ENCODE results near the gene ZNF709.

Gene ZNF709

DNA sequence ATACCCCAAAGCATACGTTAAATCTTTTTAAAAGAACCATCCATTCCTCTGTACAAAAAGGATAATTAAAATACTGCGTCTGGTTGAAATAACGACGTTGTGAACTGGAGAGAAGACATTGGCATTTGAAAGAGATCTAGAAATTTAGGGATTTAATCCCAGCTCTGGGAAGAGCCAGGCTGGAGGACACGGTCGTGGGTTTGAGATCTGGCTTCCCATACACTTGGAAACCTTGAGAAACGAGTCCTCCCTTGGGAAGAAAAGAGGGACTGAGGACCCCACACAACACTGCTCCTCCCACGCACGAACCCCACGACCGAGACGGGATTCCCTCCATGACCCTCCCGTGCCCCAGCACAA lies 625 bp downstream of the ZNF709 start:
- Histone ChIP-seq H3K27ac (replicated peaks; ENCODE audit: low read length) (no peak overlapping the region), H2BK5ac (ENCODE audit: low read length) (no peak overlapping the region), H4K8ac (ENCODE audit: low read depth, low read length) (no peak overlapping the region), H3K9ac (ENCODE audit: low read depth, low read length, poor library complexity) (peak overlapping the region; percentile 93), H2BK120ac (ENCODE audit: low read depth, low read length) (no peak overlapping the region), H2AFZ (ENCODE audit: low read length) (peak overlapping the region; percentile 90), H3K4ac (ENCODE audit: low read length) (no peak overlapping the region), H3K14ac (ENCODE audit: low read length) (peak overlapping the region; percentile 89), H2BK15ac (ENCODE audit: low read length) (peak overlapping the region; percentile 75), H3K9me3 (replicated peaks in 1 of 2; ENCODE audit: control insufficient read depth in 2 of 2, insufficient read depth in 1 of 2, low read depth in 1 of 2, low read length in 2 of 2) (peaks cover 0 to 40% of the 10 kb centered on the region in 2 donors), H3K4me2 (ENCODE audit: insufficient read depth, low read length, poor library complexity, severe bottlenecking) (peak overlapping the region; percentile 56), H3K79me1 (ENCODE audit: low read depth, low read length) (peaks cover 4% of the 10 kb centered on the region), H2BK12ac (ENCODE audit: low read length) (no peak overlapping the region), H3K4me1 (ENCODE audit: control insufficient read depth in 2 of 2, insufficient read depth in 1 of 2, low read depth in 1 of 2, low read length in 2 of 2) (peaks cover 0 to 3% of the 10 kb centered on the region in 2 donors), H3K4me3 (ENCODE audit: low read length in 2 of 2) (peak overlapping the region; percentile 77 to 91), H3K27me3 (ENCODE audit: control insufficient read depth in 3 of 3, insufficient read depth in 3 of 3, low read depth in 1 of 3, low read length in 3 of 3) (no peaks in the 10 kb centered on the region), H3K36me3 (replicated peaks in 1 of 2; ENCODE audit: control insufficient read depth in 2 of 2, insufficient read depth in 2 of 2, low read length in 2 of 2) (peaks cover 0 to 38% of the 10 kb centered on the region in 2 donors), H2AK5ac (ENCODE audit: low read depth, low read length) (peak overlapping the region; percentile 21), H4K91ac (ENCODE audit: low read depth, low read length, poor library complexity) (no peak overlapping the region), H3K18ac (ENCODE audit: low read length) (peak overlapping the region; percentile 91), H3K23ac (ENCODE audit: low read depth, low read length, poor library complexity) (peak overlapping the region; percentile 100)
- peak; percentile 15 for DNase-seq (ENCODE audit: low spot score)
- no CpG with 5 or more reads among the region's 13 CpGs for WGBS, 2 donors (ENCODE audit: extremely low coverage in 2 of 2, insufficient read length in 2 of 2, insufficient replicate concordance in 1 of 2)

DNA sequence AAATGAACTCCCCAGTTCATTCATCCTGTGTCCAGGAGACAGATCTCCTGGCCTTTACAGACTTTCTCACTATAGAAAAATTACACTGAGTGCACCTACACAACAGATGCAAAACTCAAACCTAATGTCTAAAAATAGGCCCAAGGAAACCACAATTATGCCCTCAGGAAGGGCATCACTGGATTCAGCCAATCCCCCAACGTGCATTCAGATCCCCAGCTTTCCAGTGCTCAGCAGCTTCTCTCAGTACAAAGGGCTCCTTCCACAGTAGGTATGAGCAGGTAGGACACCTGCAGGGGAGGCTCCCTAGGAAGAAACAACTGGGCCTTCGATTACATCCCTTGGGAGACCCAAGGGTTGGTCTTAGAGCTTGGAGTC lies 2.1 kb downstream of the ZNF709 start:
- H3K18ac ChIP-seq (ENCODE audit: low read length): no peak overlapping the region
- H2BK120ac ChIP-seq (ENCODE audit: low read depth, low read length): no peak overlapping the region
- H4K8ac ChIP-seq (ENCODE audit: low read depth, low read length): no peak overlapping the region
- H3K27me3 ChIP-seq (ENCODE audit: control insufficient read depth in 3 of 3, insufficient read depth in 3 of 3, low read depth in 1 of 3, low read length in 3 of 3): no peaks in the 10 kb centered on the region
- H3K79me1 ChIP-seq (ENCODE audit: low read depth, low read length): peaks cover 4% of the 10 kb centered on the region
- no peak overlapping the region for H3K4me3 ChIP-seq (ENCODE audit: low read length in 2 of 2)
- peaks cover 0 to 6% of the 10 kb centered on the region in 2 donors for H3K4me1 ChIP-seq (ENCODE audit: control insufficient read depth in 2 of 2, insufficient read depth in 1 of 2, low read depth in 1 of 2, low read length in 2 of 2)
- H3K27ac ChIP-seq (replicated peaks; ENCODE audit: low read length): no peak overlapping the region
- H3K23ac ChIP-seq (ENCODE audit: low read depth, low read length, poor library complexity): no peak overlapping the region
- peaks cover 0 to 55% of the 10 kb centered on the region in 2 donors for H3K9me3 ChIP-seq (replicated peaks in 1 of 2; ENCODE audit: control insufficient read depth in 2 of 2, insufficient read depth in 1 of 2, low read depth in 1 of 2, low read length in 2 of 2)
- H3K4me2 ChIP-seq (ENCODE audit: insufficient read depth, low read length, poor library complexity, severe bottlenecking): no peak overlapping the region
- H2BK5ac ChIP-seq (ENCODE audit: low read length): no peak overlapping the region
- H4K91ac ChIP-seq (ENCODE audit: low read depth, low read length, poor library complexity): no peak overlapping the region
- no peak overlapping the region for H2BK15ac ChIP-seq (ENCODE audit: low read length)
- H3K14ac ChIP-seq (ENCODE audit: low read length): no peak overlapping the region
- DNase-seq (ENCODE audit: low spot score): no peak
- H3K36me3 ChIP-seq (replicated peaks in 1 of 2; ENCODE audit: control insufficient read depth in 2 of 2, insufficient read depth in 2 of 2, low read length in 2 of 2): peaks cover 0 to 51% of the 10 kb centered on the region in 2 donors
- H2BK12ac ChIP-seq (ENCODE audit: low read length): no peak overlapping the region
- H2AK5ac ChIP-seq (ENCODE audit: low read depth, low read length): no peak overlapping the region
- no CpG with 5 or more reads among the region's 2 CpGs for WGBS, 2 donors (ENCODE audit: extremely low coverage in 2 of 2, insufficient read length in 2 of 2, insufficient replicate concordance in 1 of 2)
- no peak overlapping the region for H3K9ac ChIP-seq (ENCODE audit: low read depth, low read length, poor library complexity)
- no peak overlapping the region for H3K4ac ChIP-seq (ENCODE audit: low read length)
- no peak overlapping the region for H2AFZ ChIP-seq (ENCODE audit: low read length)

DNA sequence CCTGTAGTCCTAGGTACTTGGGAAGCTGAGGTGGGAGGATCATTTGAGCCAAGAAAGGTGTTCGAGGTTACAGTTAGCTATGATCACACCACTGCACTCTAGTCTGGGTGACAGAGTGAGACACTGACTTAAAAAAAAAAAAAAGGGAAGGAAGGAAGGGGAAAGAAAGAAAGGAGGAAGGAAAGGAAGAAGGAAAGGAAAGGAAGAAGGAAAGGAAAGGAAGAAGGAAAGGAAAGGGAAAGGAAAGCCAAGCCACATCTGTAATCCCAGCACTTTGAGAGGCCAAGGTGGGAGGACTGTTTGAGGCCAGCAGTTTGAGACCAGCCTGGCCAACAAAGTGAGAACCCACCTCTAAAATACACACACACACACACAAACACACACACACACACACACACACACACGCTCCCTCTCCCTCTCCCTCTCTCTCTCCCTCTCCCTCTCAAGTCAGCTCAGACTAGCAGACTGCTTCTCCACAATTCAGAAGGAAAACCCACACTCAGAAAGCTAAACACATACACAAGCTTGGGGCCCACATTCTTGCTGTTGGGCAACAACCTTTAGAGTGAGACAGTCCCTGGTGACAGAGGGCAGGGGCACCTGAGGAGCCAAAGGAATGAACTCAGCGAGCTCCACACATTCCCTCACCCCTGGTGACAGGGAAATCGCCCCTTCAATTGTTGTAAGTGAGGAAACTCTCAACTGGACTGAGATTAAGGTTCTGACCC lies 2.7 kb downstream of the ZNF709 start:
- H3K4me1 ChIP-seq (ENCODE audit: control insufficient read depth in 2 of 2, insufficient read depth in 1 of 2, low read depth in 1 of 2, low read length in 2 of 2): peaks cover 0 to 6% of the 10 kb centered on the region in 2 donors
- H3K4ac ChIP-seq (ENCODE audit: low read length): no peak overlapping the region
- peaks cover 0 to 60% of the 10 kb centered on the region in 2 donors for H3K9me3 ChIP-seq (replicated peaks in 1 of 2; ENCODE audit: control insufficient read depth in 2 of 2, insufficient read depth in 1 of 2, low read depth in 1 of 2, low read length in 2 of 2)
- H2BK120ac ChIP-seq (ENCODE audit: low read depth, low read length): no peak overlapping the region
- no CpG with 5 or more reads among the region's 4 CpGs for WGBS, 2 donors (ENCODE audit: extremely low coverage in 2 of 2, insufficient read length in 2 of 2, insufficient replicate concordance in 1 of 2)
- peaks cover 4% of the 10 kb centered on the region for H3K79me1 ChIP-seq (ENCODE audit: low read depth, low read length)
- H3K27me3 ChIP-seq (ENCODE audit: control insufficient read depth in 3 of 3, insufficient read depth in 3 of 3, low read depth in 1 of 3, low read length in 3 of 3): no peaks in the 10 kb centered on the region
- no peak overlapping the region for H3K18ac ChIP-seq (ENCODE audit: low read length)
- H3K14ac ChIP-seq (ENCODE audit: low read length): no peak overlapping the region
- H2AFZ ChIP-seq (ENCODE audit: low read length): no peak overlapping the region
- H4K8ac ChIP-seq (ENCODE audit: low read depth, low read length): no peak overlapping the region
- DNase-seq (ENCODE audit: low spot score): no peak
- H3K27ac ChIP-seq (replicated peaks; ENCODE audit: low read length): no peak overlapping the region
- H3K23ac ChIP-seq (ENCODE audit: low read depth, low read length, poor library complexity): no peak overlapping the region
- no peak overlapping the region for H2AK5ac ChIP-seq (ENCODE audit: low read depth, low read length)
- H2BK12ac ChIP-seq (ENCODE audit: low read length): no peak overlapping the region
- H2BK15ac ChIP-seq (ENCODE audit: low read length): no peak overlapping the region
- no peak overlapping the region for H3K9ac ChIP-seq (ENCODE audit: low read depth, low read length, poor library complexity)
- no peak overlapping the region for H3K4me3 ChIP-seq (ENCODE audit: low read length in 2 of 2)
- no peak overlapping the region for H4K91ac ChIP-seq (ENCODE audit: low read depth, low read length, poor library complexity)
- no peak overlapping the region for H2BK5ac ChIP-seq (ENCODE audit: low read length)
- peaks cover 0 to 51% of the 10 kb centered on the region in 2 donors for H3K36me3 ChIP-seq (replicated peaks in 1 of 2; ENCODE audit: control insufficient read depth in 2 of 2, insufficient read depth in 2 of 2, low read length in 2 of 2)
- H3K4me2 ChIP-seq (ENCODE audit: insufficient read depth, low read length, poor library complexity, severe bottlenecking): no peak overlapping the region

DNA sequence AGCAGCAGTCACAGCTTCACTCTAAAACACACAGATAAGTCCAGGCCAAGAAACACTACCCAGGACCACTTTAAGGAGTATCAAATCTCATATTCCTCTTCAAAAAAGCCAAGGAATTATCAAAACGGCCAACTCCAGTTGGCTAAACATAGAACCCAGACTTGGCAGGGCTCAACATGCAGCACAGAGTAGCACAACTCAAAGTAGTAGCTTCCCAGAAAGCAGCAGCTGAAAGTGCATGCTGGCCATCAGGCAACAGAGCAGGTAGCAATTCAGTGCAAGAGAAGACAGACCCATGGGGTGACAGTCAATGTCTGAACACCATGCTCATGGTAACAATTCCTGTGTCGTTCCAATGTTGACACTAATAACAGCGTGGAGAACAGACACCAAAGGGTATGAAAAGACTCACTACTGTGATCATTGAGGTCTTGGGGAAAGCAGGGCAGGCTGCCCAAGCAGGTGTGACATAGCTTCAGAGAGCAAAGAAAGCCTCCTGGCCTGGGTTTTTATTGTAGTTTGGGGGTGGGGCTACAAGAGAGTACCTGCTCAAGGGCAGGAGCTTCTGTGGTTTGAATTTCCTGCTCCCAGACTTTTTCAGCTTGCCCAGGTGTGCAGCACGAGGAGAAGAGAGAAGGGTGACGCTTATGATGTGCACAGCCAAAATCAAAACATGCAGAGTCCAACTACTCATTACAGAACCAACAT lies 6.2 kb downstream of the ZNF709 start:
- Histone ChIP-seq H2BK5ac (ENCODE audit: low read length) (no peak overlapping the region), H3K23ac (ENCODE audit: low read depth, low read length, poor library complexity) (no peak overlapping the region), H2AFZ (ENCODE audit: low read length) (no peak overlapping the region), H2BK12ac (ENCODE audit: low read length) (no peak overlapping the region), H4K91ac (ENCODE audit: low read depth, low read length, poor library complexity) (no peak overlapping the region), H3K18ac (ENCODE audit: low read length) (no peak overlapping the region), H2BK120ac (ENCODE audit: low read depth, low read length) (no peak overlapping the region), H3K4ac (ENCODE audit: low read length) (no peak overlapping the region), H2BK15ac (ENCODE audit: low read length) (no peak overlapping the region), H3K4me3 (ENCODE audit: low read length in 2 of 2) (no peak overlapping the region), H3K36me3 (replicated peaks in 1 of 2; ENCODE audit: control insufficient read depth in 2 of 2, insufficient read depth in 2 of 2, low read length in 2 of 2) (peaks cover 0 to 70% of the 10 kb centered on the region in 2 donors), H3K9ac (ENCODE audit: low read depth, low read length, poor library complexity) (no peak overlapping the region), H3K4me1 (ENCODE audit: control insufficient read depth in 2 of 2, insufficient read depth in 1 of 2, low read depth in 1 of 2, low read length in 2 of 2) (peaks cover 0 to 2% of the 10 kb centered on the region in 2 donors), H2AK5ac (ENCODE audit: low read depth, low read length) (no peak overlapping the region), H3K9me3 (replicated peaks in 1 of 2; ENCODE audit: control insufficient read depth in 2 of 2, insufficient read depth in 1 of 2, low read depth in 1 of 2, low read length in 2 of 2) (peaks cover 0 to 95% of the 10 kb centered on the region in 2 donors), H3K27ac (replicated peaks; ENCODE audit: low read length) (no peak overlapping the region), H3K27me3 (ENCODE audit: control insufficient read depth in 3 of 3, insufficient read depth in 3 of 3, low read depth in 1 of 3, low read length in 3 of 3) (no peaks in the 10 kb centered on the region), H4K8ac (ENCODE audit: low read depth, low read length) (no peak overlapping the region), H3K4me2 (ENCODE audit: insufficient read depth, low read length, poor library complexity, severe bottlenecking) (no peak overlapping the region), H3K14ac (ENCODE audit: low read length) (no peak overlapping the region), H3K79me1 (ENCODE audit: low read depth, low read length) (peaks cover 2% of the 10 kb centered on the region)
- no CpG with 5 or more reads among the region's 5 CpGs for WGBS, 2 donors (ENCODE audit: extremely low coverage in 2 of 2, insufficient read length in 2 of 2, insufficient replicate concordance in 1 of 2)
- DNase-seq (ENCODE audit: low spot score): no peak
